Lower lobe of right lung (tissue), 2 donors: Measurements from ENCODE around the gene PRRT1. TPM values are rescaled to one million over a fixed set of nuclear protein-coding genes. Genes with fewer than 3 reads are reported as not detected.

ENCODE experiments used
- ATAC-seq, 2 donors: fragments of 200-7000 bp; cut with Tn5 transposase; one replicate each; pipeline ENCODE4 v1.9.1; 2020 to 2022; ENCODE audit warnings: mild to moderate bottlenecking in 2 of 2, moderate library complexity in 2 of 2
- DNase-seq: peaks from one replicate; pipeline ENCODE4 v3.0.0-alpha.2; 2020
- H3K27ac ChIP-seq: fragments of 200-600 bp; one replicate; pipeline ENCODE4 v1.8.0; 2022
- H3K27me3 ChIP-seq: fragments of 200-600 bp; one replicate; pipeline ENCODE4 v1.8.0; 2022; ENCODE audit warnings: low read depth
- H3K36me3 ChIP-seq: fragments of 200-600 bp; one replicate; pipeline ENCODE4 v1.8.0; 2022; ENCODE audit warnings: mild to moderate bottlenecking
- H3K4me1 ChIP-seq: fragments of 200-600 bp; one replicate; pipeline ENCODE4 v1.8.0; 2022
- H3K4me3 ChIP-seq: fragments of 200-600 bp; one replicate; pipeline ENCODE4 v1.8.0; 2022; ENCODE audit warnings: mild to moderate bottlenecking
- H3K9me3 ChIP-seq: fragments of 200-600 bp; one replicate; pipeline ENCODE4 v1.8.0; 2022
- CTCF ChIP-seq: fragments of 200-600 bp; IDR thresholded peaks from one replicate; pipeline ENCODE4 v1.8.0; 2022; ENCODE audit warnings: antibody characterized with exemption, mild to moderate bottlenecking
- intact Hi-C: fragments of 100-400 bp; cut with DNase I; formaldehyde crosslinking; loops from one replicate; pipeline ENCODE4 v1.11.0; 2022
- total RNA-seq: library from RNA; stranded (reverse); fragmentation: NEBNext Ultra II Directional; extraction: Animal tissue kit (Norgen Biotek cat#: 25700); gene quantifications from one replicate; pipeline ENCODE4 v1.2.1, GENCODE V29; 2021
- donor health status: DM: no; HTN: yes; CAD: no; lungs with severe emphysema.

Gene PRRT1
- total RNA-seq, 1 donor from 2014 or later, result 1.2 TPM

GRCh38 chr6:32173051-32173727, 21.4 kb upstream of the PRRT1 start:
- no peaks in the 10 kb centered on the region for H3K9me3 ChIP-seq
- no peaks in the 10 kb centered on the region for H3K27me3 ChIP-seq
- H3K27ac ChIP-seq, result no peak overlapping the region
- no peak overlapping the region for H3K4me3 ChIP-seq
- intact Hi-C loops, result no loop called here
- H3K36me3 ChIP-seq, result peaks cover 26% of the 10 kb centered on the region
- no peak for TF ChIP-seq CTCF
- peaks cover 29% of the 10 kb centered on the region for H3K4me1 ChIP-seq
- ATAC-seq (no peak), DNase-seq (no peak)

GRCh38 chr6:32171234-32171633, 19.5 kb upstream of the PRRT1 start:
- DNase-seq (no peak), ATAC-seq (no peak)
- peaks cover 46% of the 10 kb centered on the region for H3K36me3 ChIP-seq
- H3K4me3 ChIP-seq, result no peak overlapping the region
- no peaks in the 10 kb centered on the region for H3K27me3 ChIP-seq
- no peak overlapping the region for H3K27ac ChIP-seq
- no peaks in the 10 kb centered on the region for H3K9me3 ChIP-seq
- intact Hi-C loops, result no loop called here
- H3K4me1 ChIP-seq, result peaks cover 18% of the 10 kb centered on the region
- TF ChIP-seq CTCF, result no peak

DNA sequence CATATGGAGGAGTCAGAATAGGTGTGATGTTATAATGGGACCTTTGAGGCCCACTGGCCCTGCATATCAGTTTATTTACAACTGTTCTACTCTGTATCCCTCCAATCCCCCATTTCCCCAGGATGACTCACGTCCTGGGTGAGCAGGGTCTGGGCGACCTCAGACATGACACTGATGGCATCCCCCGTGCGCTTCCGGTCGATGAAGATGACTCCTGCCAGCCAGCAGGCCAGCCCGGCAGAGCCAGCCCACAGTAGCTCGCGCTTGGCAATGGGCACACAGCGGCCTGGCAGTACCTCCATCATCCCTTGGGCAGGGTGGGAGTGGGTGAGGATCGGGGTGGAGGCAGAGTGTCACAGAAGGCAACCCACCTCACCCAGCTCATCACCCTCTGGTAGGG, 18.6 kb upstream of the PRRT1 start:
- ATAC-seq (no peak), DNase-seq (no peak)
- Histone ChIP-seq H3K4me1 (peaks cover 14% of the 10 kb centered on the region), H3K36me3 (peaks cover 53% of the 10 kb centered on the region), H3K4me3 (no peak overlapping the region), H3K9me3 (no peaks in the 10 kb centered on the region), H3K27me3 (no peaks in the 10 kb centered on the region), H3K27ac (no peak overlapping the region)
- intact Hi-C loops, result no loop called here
- TF ChIP-seq CTCF, result no peak

DNA sequence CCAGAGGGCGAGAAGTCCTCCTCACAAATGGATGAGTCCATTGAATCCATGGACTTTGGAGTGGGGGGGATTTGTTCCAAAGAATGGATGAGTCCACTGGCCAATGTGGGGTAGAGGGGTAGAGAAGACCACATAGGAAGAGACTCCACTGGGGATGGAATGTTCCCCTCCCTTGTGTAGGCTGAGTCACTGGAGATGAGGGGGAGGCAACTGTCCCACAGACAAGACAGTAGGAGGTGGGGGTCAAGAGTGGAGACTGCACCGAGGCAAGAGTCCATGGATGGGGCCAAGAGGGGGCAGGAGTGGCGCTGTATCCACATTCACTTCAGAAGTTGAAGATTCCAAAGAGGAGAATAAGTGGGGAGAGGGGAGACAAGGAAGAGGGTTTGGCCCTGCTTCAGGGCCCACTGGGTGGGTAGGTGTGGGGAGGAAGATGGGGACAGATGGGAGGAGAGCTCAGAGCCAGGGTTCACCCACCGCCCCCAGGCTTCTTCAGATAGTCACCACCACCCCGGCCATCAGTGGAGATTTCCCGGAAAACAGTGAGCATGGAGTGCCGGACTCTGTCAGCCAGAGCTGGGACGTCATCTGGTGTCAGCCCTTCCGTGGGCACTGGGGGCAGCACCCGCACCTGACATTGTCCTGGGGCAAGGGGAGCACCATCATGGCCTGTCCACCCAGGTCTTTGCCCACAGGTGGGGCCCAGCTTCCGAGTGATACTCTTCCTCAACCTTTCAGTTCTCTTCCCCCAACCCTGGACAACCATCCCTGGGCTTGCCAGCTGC, 17.3 kb upstream of the PRRT1 start:
- no peak for TF ChIP-seq CTCF
- peaks cover 53% of the 10 kb centered on the region for H3K36me3 ChIP-seq
- H3K4me1 ChIP-seq, result peaks cover 3% of the 10 kb centered on the region
- intact Hi-C loops, result no loop called here
- no peak for DNase-seq
- H3K27ac ChIP-seq, result no peak overlapping the region
- H3K27me3 ChIP-seq, result no peaks in the 10 kb centered on the region
- no peak for ATAC-seq
- H3K9me3 ChIP-seq, result no peaks in the 10 kb centered on the region
- H3K4me3 ChIP-seq, result no peak overlapping the region

DNA sequence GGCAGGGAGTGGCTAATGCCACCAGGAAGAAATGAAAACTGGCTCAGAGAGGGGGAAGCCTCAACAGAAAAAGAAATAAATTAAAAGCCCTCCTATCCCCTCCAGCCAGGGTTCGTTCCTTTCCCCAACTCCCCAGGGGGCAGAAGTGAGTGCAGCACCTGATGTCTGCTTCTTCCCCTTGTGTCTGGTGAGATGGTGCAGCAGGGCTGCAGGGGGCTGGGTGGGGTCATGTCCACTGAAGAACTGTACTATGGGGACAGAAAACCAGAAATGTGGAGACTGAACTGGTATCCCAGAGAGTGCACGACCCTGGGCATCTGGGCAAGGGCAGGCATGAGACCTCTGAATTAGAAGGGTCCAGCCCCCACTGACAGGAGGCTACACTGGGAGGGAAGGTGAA, 16.6 kb upstream of the PRRT1 start:
- peaks cover 53% of the 10 kb centered on the region for H3K36me3 ChIP-seq
- peaks cover under 1% of the 10 kb centered on the region for H3K4me1 ChIP-seq
- no peaks in the 10 kb centered on the region for H3K27me3 ChIP-seq
- DNase-seq (no peak), ATAC-seq (no peak)
- H3K27ac ChIP-seq, result no peak overlapping the region
- H3K9me3 ChIP-seq, result no peaks in the 10 kb centered on the region
- no peak for TF ChIP-seq CTCF
- intact Hi-C loops, result no loop called here
- no peak overlapping the region for H3K4me3 ChIP-seq
